NCI-H524 (cell line): ENCODE measurements around the gene MTA1.
A peak's percentile ranks its signal among the peaks of the same experiment; 100 is the strongest.

Experiments
- DNase-seq, 2 experiments: peaks; one replicate each; lab custom pipeline; 2025; lab: John Stamatoyannopoulos, UW

MTA1 gene

DNA sequence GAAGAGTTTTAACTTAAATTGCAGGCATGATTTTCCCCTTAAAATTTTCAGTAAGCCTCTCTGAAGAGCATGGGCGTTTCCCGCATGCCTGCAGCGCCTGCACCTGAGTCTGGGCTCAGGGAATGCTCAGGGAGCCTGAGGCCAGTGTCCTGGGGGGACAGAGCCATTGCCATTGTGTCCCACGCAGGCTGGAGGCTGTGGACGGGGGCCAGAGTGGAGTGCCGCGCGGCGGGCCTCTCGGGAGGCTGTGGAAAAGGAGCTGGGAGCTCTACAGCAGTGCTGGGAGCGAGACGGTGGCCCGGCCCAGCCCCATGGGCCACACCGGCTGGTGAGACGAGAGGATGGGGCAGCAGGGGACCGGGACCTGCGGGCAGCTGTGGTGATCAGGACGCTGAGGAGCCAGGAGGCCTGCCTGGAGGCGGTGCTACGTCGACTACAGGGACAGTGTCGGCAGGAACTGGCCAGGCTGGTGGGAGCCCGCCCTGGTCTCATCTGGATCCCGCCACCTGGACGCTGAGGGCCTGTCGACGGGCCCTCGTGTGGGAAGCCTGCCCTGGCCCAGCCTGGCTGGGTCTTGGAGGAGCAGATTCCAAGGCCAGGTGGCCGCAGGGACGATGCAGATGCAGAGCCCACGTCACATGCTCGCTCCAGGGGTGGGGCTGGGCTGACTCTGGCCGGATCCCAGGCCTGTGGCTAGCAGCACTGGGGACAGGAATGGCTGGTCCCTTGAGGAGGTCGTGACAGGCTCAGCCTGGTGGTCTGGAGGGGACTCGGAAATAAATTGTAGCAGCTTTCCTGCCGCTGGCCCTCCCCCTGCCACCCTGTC, 79.0 kb downstream of the MTA1 start:
- no peak for DNase-seq

DNA sequence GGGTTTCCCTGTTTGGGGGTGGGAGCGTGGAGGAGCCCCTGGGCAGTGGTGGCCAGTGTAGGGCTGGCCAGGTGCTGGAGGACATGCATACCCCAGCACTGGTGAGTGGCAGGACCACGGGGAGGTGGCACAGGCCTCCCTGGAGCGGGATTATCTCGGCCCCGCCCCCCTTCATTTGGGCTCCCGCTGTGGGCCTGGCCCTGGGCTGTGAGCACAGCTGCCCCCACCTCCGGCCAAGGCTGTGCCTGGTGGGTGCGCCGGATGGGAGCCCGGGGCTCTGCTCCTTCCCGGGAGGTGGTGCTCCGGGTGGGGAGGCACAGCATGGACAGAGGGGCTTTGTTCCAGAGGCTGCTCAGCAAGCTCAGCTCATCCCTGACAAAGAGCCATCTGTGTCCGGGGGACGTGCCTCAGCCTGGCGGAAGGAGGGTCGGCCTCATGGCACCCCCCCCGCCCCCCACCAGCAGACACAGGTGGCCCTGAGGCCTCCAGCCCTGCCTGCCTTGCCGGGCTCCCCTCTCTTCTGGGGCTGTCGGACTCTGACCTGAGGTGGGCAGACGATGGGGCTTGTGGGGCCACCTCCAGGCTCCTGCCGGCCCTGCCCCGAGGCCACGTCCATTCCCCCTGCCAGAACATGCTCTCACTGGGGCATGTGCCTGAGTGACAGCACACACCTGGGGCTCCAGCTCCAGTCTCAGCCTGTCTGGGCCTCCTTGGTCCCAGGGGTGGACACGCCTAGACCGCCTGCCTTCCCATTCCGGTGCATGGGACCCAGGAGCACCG, 79.8 kb downstream of the MTA1 start:
- DNase-seq: peak; percentile 48 to 59

DNA sequence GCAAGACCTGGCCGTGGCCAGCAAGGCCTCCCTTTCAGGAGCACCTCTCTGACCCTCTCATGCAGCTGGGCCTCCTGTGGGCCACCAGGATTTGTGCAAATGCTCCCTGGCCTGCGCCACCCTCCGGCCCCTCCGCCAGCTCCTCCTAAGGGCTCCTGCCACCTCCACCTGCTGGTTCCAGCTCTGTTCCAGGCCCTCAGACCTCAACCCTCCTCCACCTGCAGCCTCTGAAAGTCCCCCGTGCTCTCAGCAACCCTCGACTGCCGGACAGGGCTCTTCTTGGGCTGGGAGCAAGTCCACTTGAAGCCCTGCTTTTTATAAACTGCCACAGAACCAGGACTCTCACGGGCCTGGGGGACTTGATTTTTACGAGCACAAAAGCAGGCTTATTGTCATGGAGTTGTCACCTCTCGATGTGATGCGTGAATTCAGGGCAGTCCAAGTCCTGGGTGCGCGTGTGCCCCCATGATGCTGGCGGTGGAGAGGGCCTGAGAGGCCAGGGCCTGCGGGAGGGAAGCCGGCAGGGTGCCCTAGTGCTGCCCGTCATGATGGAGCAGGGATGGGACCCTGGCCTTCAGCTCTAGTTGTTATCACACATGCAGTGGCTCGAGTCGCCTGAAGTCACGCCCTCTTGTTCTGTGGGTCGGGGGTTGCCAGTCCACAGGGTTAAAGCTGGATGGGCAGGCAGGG, 80.6 kb downstream of the MTA1 start:
- no peak for DNase-seq

DNA sequence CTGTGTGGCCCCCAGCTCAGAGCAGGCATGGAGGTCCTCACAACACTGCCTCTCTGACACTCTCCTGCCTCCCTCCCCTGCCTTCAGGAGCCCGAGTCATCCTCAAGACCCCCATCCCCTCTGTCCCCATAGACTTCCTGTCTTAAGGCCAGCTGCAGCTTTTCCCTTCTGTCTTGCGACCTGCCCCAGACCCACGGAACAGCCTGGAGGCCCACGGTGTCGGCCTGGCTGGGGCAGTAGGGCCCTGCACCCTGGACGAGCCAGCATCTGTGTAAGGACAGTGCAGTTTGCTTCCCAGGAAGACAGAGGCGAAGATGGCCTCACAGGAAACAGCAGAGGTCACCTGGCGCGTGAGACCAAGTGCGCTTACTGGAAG, 81.1 kb downstream of the MTA1 start:
- DNase-seq: no peak

DNA sequence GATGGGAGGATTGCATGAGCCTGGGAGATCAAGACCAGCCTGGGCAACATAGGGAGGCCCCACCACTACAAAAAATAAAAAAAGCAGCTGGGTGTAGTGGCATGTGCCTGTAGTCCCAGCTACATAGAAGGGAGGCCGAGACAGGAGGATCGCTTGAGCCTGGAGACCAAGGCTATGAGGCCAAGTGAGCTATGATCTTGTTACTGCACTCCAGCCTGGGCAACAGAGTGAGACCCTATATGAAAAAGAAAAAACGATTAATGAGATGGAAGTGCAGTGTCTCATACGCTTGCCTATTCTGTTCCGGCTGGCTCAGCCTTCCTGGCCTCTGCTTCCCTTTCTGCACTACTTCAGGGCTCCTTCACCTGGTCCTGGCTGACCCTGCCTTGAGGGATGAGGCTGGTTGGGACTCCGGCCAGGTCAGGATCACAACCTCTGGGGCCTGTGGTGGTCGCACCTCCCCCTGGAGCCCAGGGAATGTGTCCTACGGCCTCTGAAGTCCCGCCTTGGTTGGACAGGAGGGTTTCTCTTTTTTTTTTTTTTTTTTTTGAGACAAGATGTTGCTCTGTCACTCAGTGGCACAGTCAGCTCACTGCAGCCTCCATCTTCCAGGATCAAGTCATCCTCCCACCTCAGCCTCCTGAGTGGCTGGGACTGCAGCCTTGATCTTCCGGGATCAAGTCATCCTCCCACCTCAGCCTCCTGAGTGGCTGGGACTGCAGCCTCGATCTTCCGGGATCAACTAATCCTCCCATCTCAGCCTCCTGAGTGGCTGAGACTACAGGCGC, 82.1 kb downstream of the MTA1 start:
- no peak for DNase-seq

DNA sequence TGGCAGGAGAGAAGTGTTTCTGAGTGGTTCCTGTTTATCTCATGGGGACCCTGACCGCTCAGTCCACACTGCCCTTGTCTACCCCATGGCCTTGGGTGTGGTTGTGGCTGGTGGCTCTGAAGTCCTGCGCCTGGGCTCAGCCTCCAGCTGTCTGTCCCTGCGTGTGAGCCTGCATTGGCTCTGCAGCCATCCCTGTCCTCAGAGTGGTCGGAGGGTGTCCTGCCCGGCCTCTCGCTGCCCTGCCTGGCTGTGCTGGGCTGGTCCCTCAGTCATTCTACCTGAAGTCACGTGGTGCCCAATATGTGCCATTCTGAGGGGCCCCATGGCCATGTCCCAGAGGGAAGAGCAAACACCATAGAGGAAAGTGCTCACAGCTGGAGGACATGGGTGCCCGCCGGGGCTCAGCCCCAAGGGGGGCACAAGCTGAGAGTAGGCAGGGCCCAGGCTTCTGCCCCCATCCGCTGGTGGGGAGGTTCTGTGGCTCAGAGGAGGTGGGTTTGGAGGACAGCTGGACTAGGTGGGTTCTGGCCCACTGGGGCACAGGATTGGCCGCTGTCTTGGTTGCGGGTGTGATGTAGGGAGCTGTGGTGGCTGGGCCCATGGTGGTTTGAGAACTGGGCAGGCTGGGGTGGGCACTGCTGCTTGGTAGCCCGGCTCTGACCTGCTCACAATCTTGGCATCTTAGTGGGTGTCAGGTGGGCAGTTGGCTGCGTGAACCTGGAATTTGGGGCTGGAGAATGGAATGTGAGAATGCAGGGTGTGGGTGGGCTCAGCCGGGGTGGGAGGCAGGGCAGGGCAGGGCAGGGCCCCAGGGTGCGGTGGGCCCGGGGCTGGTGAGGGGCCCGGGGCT, 83.0 kb downstream of the MTA1 start:
- DNase-seq: no peak

DNA sequence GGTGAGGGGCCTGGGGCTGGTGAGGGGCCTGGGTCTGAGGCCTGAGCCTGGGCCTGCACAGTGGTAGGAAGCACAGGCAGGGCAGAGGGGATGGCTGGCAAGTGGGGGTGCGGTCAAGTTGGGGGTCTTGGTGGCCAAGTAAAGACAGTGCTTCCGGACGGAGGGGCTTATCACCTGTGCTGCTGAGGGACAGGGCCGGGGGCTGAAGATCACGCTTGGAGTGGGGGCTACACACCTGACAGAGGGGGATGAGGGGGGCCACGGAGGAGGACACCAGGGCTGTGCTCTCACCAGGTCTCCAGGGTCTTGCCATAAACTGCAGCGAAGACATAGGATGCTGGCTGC, 83.6 kb downstream of the MTA1 start:
- DNase-seq: no peak

DNA sequence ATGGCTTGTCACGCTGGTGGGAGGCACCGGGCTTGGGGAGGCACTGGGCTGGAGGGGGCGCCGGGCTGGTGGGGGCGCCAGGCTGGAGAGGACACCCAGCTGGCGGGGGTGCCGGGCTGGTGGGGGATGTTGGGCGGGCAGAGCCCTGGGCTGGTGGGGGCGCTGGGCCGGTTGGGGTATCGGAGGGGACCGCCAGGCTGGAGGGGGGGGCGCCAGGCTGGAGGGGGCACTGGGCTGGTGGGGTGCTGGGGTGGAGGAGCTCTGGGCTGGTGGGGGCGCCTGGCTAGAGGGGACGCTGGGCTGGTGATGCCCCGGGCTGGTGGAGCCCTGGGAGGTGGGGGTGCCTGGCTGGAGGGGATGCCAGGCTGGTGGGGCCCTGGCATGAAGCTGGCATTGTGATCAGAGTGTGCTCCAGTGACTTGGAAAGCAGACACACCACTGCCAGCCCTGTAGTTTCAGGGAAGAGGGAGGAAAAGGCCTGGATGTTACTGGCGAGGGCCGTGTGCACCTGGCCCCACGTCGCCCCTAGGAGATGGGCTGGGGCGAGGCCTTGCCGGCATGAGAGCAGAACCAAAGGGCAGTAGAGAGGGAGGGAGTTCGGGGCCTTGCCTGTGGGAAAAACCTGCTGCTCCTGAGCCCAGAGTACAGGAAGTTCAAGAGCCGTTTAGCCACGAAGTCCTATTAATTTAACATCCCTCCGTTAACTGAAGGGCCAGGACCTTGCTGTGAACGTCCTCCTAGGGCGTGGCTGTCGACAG, 84.5 kb downstream of the MTA1 start:
- no peak for DNase-seq

DNA sequence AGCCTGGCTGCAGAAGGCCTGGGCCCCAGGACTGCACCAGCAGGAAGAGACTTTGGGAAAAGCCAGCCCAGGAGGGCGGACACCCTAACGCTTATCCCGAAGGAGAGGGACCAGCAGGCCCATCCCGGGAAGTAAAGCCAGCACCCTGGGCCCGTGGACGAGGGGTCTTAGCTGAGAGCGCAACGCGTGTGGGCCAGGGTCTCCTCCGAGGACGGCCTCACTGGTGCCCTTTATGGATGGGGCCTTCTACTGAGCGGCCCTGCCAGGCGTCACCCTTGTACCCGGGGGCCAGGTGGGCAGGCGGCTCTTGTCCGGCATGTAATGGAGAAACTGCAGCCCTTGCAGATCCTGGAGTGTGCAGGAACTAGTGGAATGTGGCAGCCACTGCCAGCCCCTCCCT, 85.5 kb downstream of the MTA1 start:
- DNase-seq: no peak

DNA sequence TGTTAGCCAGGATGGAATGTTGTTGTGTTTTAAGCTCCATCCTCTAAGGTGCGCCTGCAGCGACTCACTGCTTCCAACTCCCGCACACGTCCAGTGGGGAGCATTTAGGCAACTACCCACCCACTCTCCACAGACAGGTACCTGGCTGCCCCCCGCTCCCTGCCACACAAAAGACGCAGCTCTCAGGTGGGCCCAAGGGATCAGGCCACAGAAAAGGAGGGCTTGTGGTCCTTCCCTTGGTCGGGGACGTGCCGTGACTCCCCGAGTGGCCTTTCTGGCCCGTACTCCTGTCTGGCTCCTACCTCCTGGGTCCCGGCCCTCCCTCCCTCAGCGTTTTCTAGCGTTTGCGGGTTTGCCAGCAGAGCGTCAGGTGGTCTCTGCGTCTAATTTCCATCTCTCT, 87.6 kb downstream of the MTA1 start:
- DNase-seq: no peak

DNA sequence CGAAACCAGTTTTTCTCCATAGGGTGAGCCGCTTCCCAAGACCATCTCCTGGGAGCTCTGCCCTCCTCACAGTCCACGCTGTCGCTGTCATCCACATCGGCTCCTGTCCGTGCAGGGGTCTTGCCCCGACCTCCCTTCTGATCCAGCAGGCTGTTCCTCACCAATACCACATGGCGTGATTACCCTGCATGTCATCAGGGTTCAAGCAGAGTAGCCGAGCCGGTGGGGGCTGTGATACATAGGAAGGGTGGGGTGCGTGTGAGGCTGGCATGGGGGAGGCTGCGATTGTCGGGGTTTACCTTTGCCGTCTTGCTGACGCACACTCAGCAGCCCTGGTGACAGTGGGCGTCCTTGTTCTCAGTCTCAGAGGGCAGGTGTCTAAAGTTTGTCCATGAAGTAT, 88.4 kb downstream of the MTA1 start:
- DNase-seq: no peak

DNA sequence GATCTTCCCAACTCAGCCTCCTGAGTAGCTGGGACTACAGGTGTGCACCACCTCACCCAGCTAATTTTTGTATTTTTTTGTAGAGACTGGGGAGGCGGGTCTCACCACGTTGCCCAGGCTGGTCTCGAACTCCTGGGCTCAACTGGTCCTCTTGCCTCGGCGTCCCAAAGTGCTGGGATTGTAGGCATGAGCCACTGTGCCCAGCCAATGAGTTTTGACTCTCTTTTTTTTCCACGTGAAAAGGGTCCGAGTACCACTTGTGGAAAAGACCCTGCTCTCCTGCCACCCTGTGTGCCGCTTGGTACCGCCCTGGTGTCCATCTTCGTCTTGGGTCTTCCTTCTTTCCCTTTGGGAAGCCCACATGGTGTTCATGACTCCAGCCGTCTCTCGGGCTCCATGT, 89.0 kb downstream of the MTA1 start:
- DNase-seq: no peak

DNA sequence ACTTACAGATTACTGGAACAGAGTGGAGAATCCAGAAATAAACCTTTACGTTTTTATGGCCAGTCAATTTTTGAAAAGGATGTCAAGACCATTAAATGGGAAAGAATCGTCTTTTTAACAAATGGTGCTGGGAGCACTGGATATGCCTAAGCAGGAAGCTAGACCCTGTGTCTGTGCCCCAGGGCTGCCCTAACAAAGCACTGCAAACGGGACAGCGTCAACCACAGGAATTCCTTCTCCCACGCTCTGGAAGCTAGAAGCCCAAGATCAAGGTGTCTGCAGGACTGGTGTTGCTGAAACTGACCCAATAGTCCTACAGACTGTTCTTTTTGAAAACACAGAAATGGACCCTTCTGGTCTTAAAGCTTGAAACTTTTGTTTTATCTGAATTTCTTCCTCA, 97.5 kb downstream of the MTA1 start:
- no peak for DNase-seq

DNA sequence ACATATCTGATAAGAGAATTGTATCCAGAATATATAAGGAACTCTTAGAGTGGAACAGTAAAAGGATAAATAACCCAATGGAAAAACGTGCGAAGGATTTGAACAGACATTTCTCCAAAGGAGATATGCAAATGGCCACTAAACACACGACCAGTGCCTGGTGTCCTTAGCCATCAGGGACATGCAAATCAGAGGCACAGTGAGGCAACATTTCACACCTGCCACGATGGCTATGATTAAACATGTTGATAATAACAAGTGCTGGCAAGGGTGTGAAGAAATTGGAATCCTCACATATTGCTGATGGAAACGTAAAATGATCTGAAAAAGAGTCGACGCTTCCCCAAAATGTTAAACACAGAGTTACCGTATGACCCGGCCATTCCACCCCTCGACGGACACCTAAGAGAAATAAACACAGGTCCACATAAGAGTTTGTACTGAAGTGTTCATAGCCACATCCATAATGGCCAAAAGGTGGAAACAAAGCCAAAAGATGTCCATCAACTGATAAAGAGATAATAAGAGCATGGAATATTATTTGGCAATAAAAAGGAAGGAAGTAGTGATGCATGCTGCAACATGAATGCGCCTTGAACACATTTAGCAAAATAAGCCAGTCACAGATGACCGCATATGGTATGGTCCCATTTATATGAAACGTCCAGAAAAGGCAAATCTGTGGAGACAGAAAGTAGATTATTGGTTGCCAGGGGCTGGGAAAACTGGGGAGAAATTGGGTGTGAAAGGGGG, 100.5 kb downstream of the MTA1 start:
- DNase-seq: no peak
